GM12875 (cell line): ENCODE measurements around the gene SLAIN2.

ENCODE experiments used
- H3K4me3 ChIP-seq: one replicate; pipeline ENCODE4 v1.5.1; 2011; ENCODE audit warnings: low read depth, low read length, control low read depth
- CTCF ChIP-seq: IDR thresholded peaks from 2 replicates; pipeline ENCODE4 v1.5.1; 2011; ENCODE audit warnings: low read depth, mild to moderate bottlenecking, control low read depth, inconsistent platforms, low read length, moderate library complexity, borderline replicate concordance; ENCODE audit not compliant: insufficient read depth

The SLAIN2 gene

GRCh38 chr4:48369771-48370170, 28.4 kb downstream of the SLAIN2 start:
- TF ChIP-seq CTCF = no peak

GRCh38 chr4:48370260-48371134, 29.2 kb downstream of the SLAIN2 start:
- H3K4me3 ChIP-seq = no peak overlapping the region
- no peak for TF ChIP-seq CTCF

More at GRCh38 chr4:48369771-48370170, 28.4 kb downstream of the SLAIN2 start:
- no peak overlapping the region for H3K4me3 ChIP-seq

GRCh38 chr4:48372272-48372671, 30.9 kb downstream of the SLAIN2 start:
- TF ChIP-seq CTCF = no peak
- H3K4me3 ChIP-seq = no peak overlapping the region

GRCh38 chr4:48375651-48376304, 34.4 kb downstream of the SLAIN2 start:
- H3K4me3 ChIP-seq = no peak overlapping the region
- TF ChIP-seq CTCF = no peak

- no peak overlapping the region for H3K4me3 ChIP-seq
- no peak for TF ChIP-seq CTCF
Measured at GRCh38 chr4:48379587-48380180, 38.4 kb downstream of the SLAIN2 start.

- H3K4me3 ChIP-seq = no peak overlapping the region
- no peak for TF ChIP-seq CTCF
Measured at GRCh38 chr4:48380583-48381167, 39.3 kb downstream of the SLAIN2 start.
